ENCODE measurements around the gene OAS3. TPM values are rescaled to one million over a fixed set of nuclear protein-coding genes. Genes with fewer than 3 reads are reported as not detected.

Gene OAS3
- total RNA-seq, 1 donor from 2014 or later = 7.0 TPM

DNA sequence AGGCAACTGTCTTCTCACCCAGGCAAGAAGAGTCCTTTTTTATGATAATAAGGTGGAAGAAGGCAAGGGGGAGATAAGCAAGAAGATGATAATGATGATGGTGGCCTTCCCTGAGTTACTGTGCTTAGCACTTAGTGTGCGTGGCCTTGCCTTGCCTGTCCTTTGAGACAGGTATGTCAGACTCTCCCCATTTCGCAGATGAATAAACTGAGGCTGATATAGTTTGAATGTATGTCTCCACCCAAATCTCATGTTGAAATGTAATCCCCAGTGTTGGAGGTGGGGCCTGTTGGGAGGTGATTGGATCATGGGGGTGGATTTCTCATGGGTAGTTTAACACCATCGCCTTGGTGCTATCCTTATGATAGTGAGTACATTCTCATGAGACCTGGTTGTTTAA is 8.6 kb upstream of the OAS3 start:
- Histone ChIP-seq H3K27me3 (no peaks in the 10 kb centered on the region), H3K4me3 (no peak overlapping the region), H3K4me1 (no peaks in the 10 kb centered on the region), H3K27ac (no peak overlapping the region), H3K9me3 (no peaks in the 10 kb centered on the region), H3K36me3 (no peaks in the 10 kb centered on the region)
- no peak for DNase-seq (ENCODE audit: low spot score in 2 of 2)
- TF ChIP-seq, protein P1, sequence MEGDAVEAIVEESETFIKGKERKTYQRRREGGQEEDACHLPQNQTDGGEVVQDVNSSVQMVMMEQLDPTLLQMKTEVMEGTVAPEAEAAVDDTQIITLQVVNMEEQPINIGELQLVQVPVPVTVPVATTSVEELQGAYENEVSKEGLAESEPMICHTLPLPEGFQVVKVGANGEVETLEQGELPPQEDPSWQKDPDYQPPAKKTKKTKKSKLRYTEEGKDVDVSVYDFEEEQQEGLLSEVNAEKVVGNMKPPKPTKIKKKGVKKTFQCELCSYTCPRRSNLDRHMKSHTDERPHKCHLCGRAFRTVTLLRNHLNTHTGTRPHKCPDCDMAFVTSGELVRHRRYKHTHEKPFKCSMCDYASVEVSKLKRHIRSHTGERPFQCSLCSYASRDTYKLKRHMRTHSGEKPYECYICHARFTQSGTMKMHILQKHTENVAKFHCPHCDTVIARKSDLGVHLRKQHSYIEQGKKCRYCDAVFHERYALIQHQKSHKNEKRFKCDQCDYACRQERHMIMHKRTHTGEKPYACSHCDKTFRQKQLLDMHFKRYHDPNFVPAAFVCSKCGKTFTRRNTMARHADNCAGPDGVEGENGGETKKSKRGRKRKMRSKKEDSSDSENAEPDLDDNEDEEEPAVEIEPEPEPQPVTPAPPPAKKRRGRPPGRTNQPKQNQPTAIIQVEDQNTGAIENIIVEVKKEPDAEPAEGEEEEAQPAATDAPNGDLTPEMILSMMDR (IDR thresholded peaks at IDR 0.05) = no peak
- intact Hi-C loops (cut with DNase I) = no loop called here

GRCh38 chr12:112930350-112930749 is 7.9 kb upstream of the OAS3 start:
- no peak for DNase-seq (ENCODE audit: low spot score in 2 of 2)
- intact Hi-C loops (cut with DNase I) = no loop called here
- no peaks in the 10 kb centered on the region for H3K27me3 ChIP-seq
- TF ChIP-seq, protein P1 (IDR thresholded peaks at IDR 0.05) = no peak
- no peaks in the 10 kb centered on the region for H3K36me3 ChIP-seq
- no peaks in the 10 kb centered on the region for H3K4me1 ChIP-seq
- no peak overlapping the region for H3K4me3 ChIP-seq
- H3K9me3 ChIP-seq = no peaks in the 10 kb centered on the region
- no peak overlapping the region for H3K27ac ChIP-seq

DNA sequence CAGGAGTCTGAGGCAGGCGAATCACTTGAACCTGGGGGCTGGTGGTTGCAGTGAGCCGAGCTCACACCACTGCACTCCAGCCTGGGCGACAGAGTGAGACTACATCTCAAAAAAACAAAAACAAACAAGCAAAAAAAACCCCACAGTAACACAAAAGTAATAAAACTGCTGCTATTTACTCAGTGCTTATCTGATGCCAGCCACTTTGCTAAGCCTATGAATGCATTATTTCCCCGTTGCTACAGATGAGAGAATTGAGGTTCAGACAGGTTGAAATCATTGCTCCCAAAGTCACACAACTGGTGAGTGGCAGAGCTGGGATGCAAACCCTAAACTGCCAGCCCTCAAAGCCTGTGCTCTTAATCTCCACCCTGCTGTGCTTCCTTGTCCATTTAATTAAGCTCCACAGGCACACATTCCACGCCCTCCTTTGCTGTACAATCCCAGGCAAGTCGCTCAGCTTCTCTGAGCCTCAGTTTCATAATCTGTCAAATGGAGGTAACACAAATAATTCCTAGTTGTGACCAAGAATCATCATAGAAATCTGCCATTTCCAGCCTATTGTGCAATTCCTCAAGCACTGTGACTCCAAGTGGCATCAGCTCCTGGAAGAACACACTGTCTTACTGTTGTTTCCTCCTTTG is 5.7 kb upstream of the OAS3 start:
- Histone ChIP-seq H3K27ac (no peak overlapping the region), H3K36me3 (no peaks in the 10 kb centered on the region), H3K4me3 (no peak overlapping the region), H3K4me1 (no peaks in the 10 kb centered on the region), H3K9me3 (no peaks in the 10 kb centered on the region), H3K27me3 (no peaks in the 10 kb centered on the region)
- intact Hi-C loops (cut with DNase I) = no loop called here
- TF ChIP-seq, protein P1 (IDR thresholded peaks at IDR 0.05) = no peak
- no peak for DNase-seq (ENCODE audit: low spot score in 2 of 2)

GRCh38 chr12:112933129-112933505 is 5.2 kb upstream of the OAS3 start:
- no peaks in the 10 kb centered on the region for H3K27me3 ChIP-seq
- intact Hi-C loops (cut with DNase I) = no loop called here
- H3K4me1 ChIP-seq = no peaks in the 10 kb centered on the region
- H3K9me3 ChIP-seq = no peaks in the 10 kb centered on the region
- H3K27ac ChIP-seq = no peak overlapping the region
- H3K36me3 ChIP-seq = no peaks in the 10 kb centered on the region
- H3K4me3 ChIP-seq = no peak overlapping the region
- TF ChIP-seq, protein P1 (IDR thresholded peaks at IDR 0.05) = no peak
- DNase-seq (ENCODE audit: low spot score in 2 of 2) = no peak

GRCh38 chr12:112936264-112936663 is 2.0 kb upstream of the OAS3 start:
- DNase-seq (ENCODE audit: low spot score in 2 of 2) = no peak
- Histone ChIP-seq H3K27me3 (no peaks in the 10 kb centered on the region), H3K4me3 (no peak overlapping the region), H3K4me1 (peaks cover 2 to 9% of the 10 kb centered on the region in 2 donors), H3K9me3 (no peaks in the 10 kb centered on the region), H3K27ac (no peak overlapping the region), H3K36me3 (no peaks in the 10 kb centered on the region)
- TF ChIP-seq, protein P1 (IDR thresholded peaks at IDR 0.05) = no peak
- intact Hi-C loops (cut with DNase I) = no loop called here

- TF ChIP-seq, protein P1 (IDR thresholded peaks at IDR 0.05) = no peak
- H3K27me3 ChIP-seq = no peaks in the 10 kb centered on the region
- intact Hi-C loops (cut with DNase I) = no loop called here
- no peaks in the 10 kb centered on the region for H3K9me3 ChIP-seq
- no peak for DNase-seq (ENCODE audit: low spot score in 2 of 2)
- H3K36me3 ChIP-seq = no peaks in the 10 kb centered on the region
- H3K4me1 ChIP-seq = peaks cover 2 to 9% of the 10 kb centered on the region in 2 donors
- no peak overlapping the region for H3K4me3 ChIP-seq
- peak overlapping the region in 1 of 2 donors; percentile 63 for H3K27ac ChIP-seq
Measured at GRCh38 chr12:112936927-112937326, 1.3 kb upstream of the OAS3 start.

All from ascending aorta (tissue), 2 donors.